HCT116 (cell line): ENCODE results near the gene KIFAP3. TPM values are rescaled to one million over a fixed set of nuclear protein-coding genes. Genes with fewer than 3 reads are reported as not detected.

Experiments used
- ATAC-seq: fragments of 200-7000 bp; cut with Tn5 transposase; 2 replicates; pipeline ENCODE4 v1.9.1; 2020; ENCODE audit warnings: mild to moderate bottlenecking, moderate library complexity
- BruUV-seq: library from RNA; stranded (reverse); fragments of 400-500 nt; replicated peaks from 2 replicates; lab custom pipeline; 2021; lab: Mats Ljungman, UMichigan
- CTCF ChIA-PET: fragments of 300-600 bp; sonication (Branson Sonifier 250); formaldehyde crosslinking; loops from one replicate; lab custom pipeline; 2021; ENCODE audit warnings: antibody characterized with exemption; lab: Charles Lee
- POLR2A ChIA-PET: fragments of 300-600, 350-600 bp; sonication (Branson Sonifier 250); formaldehyde crosslinking; loops from one replicate; lab custom pipeline; 2021; ENCODE audit warnings: antibody characterized with exemption; lab: Charles Lee
- RAD21 ChIA-PET, 2 experiments: fragments of 300-600 bp; sonication (Branson Sonifier 250); formaldehyde crosslinking; loops; one replicate each; lab custom pipeline; 2023; ENCODE audit warnings: low total read pairs in 2 of 2; ENCODE audit not compliant: uncharacterized antibody in 2 of 2, unreplicated experiment in 2 of 2, low non-redundant PET in 1 of 2; lab: Charles Lee
- DNase-seq: peaks from one replicate; pipeline ENCODE4 v3.0.0-alpha.2; 2010; ENCODE audit warnings: low read depth, low spot score
- H2AFZ ChIP-seq: fragments of 200-600 bp; shearing (Covaris generic), sonication (generic); 2 replicates; pipeline ENCODE4 v1.6.1; 2017; ENCODE audit warnings: low read depth, mixed run types, mixed read lengths, antibody characterized with exemption, low read length; ENCODE audit not compliant: poor library complexity, severe bottlenecking
- H3K27ac ChIP-seq: 2 replicates; pipeline ENCODE4 v1.5.1; 2012; ENCODE audit warnings: low read depth, low read length
- H3K27me3 ChIP-seq: fragments of 200-600 bp; sonication (generic); 2 replicates; pipeline ENCODE4 v1.6.1; 2016; ENCODE audit warnings: mixed run types, low read length, mixed read lengths; ENCODE audit not compliant: insufficient read depth
- H3K36me3 ChIP-seq, 2 experiments: fragments of 200-500 bp in 1 of 2; fragments of 200-600 bp in 1 of 2; sonication (Bioruptor generic) in 1 of 2; sonication (generic) in 1 of 2; 2 replicates each; pipeline versions ENCODE4 v1.5.1 to v1.6.1; 2014 to 2016; ENCODE audit warnings: low read length in 2 of 2, inconsistent platforms in 1 of 2, mixed read lengths in 1 of 2, mixed run types in 1 of 2; ENCODE audit not compliant: insufficient read depth in 2 of 2, control insufficient read depth in 1 of 2
- H3K4me1 ChIP-seq, 2 experiments: fragments of 200-600 bp in 1 of 2; sonication (generic) in 1 of 2; 2 replicates each; pipeline versions ENCODE4 v1.5.1 to v1.6.1; 2012 to 2017; ENCODE audit warnings: low read length in 2 of 2, inconsistent platforms in 1 of 2, mild to moderate bottlenecking in 1 of 2, mixed read lengths in 1 of 2, mixed run types in 1 of 2, moderate library complexity in 1 of 2; ENCODE audit not compliant: insufficient read depth in 2 of 2, control insufficient read depth in 1 of 2
- H3K4me2 ChIP-seq: fragments of 200-600 bp; sonication (generic); 2 replicates; pipeline ENCODE4 v1.6.1; 2017; ENCODE audit warnings: mixed run types, low read length, mixed read lengths
- H3K4me3 ChIP-seq, 2 experiments: fragments of 200-600 bp in 1 of 2; sonication (generic) in 1 of 2; replicated peaks in 1 of 2; 2 replicates each; pipeline ENCODE4 v1.5.1; 2011 to 2016; ENCODE audit warnings: low read length in 2 of 2, control low read depth in 1 of 2, low read depth in 1 of 2, mild to moderate bottlenecking in 1 of 2, mixed read lengths in 1 of 2, mixed run types in 1 of 2
- H3K79me2 ChIP-seq: fragments of 200-600 bp; sonication (generic); 2 replicates; pipeline ENCODE4 v1.6.1; 2017; ENCODE audit warnings: mild to moderate bottlenecking, mixed run types, low read length, moderate library complexity, mixed read lengths; ENCODE audit not compliant: insufficient read depth
- H3K9ac ChIP-seq: fragments of 200-600 bp; sonication (generic); 2 replicates; pipeline ENCODE4 v1.6.1; 2016; ENCODE audit warnings: low read length, mixed read lengths
- H3K9me2 ChIP-seq: fragments of 200-600 bp; sonication (generic), shearing (Covaris generic); 2 replicates; pipeline ENCODE4 v1.6.1; 2017; ENCODE audit warnings: mixed run types, mild to moderate bottlenecking, moderate library complexity; ENCODE audit not compliant: insufficient read depth
- H3K9me3 ChIP-seq, 2 experiments: fragments of 200-500 bp in 1 of 2; fragments of 200-600 bp in 1 of 2; sonication (Bioruptor generic) in 1 of 2; sonication (generic) in 1 of 2; 2 replicates each; pipeline ENCODE4 v1.6.1; 2014 to 2017; ENCODE audit warnings: low read length in 2 of 2, mixed read lengths in 2 of 2, inconsistent platforms in 1 of 2, low read depth in 1 of 2, mild to moderate bottlenecking in 1 of 2, mixed run types in 1 of 2, moderate library complexity in 1 of 2; ENCODE audit not compliant: control insufficient read depth in 1 of 2, insufficient read depth in 1 of 2
- H4K20me1 ChIP-seq: fragments of 200-600 bp; sonication (generic), shearing (Covaris generic); 2 replicates; pipeline ENCODE4 v1.6.1; 2017; ENCODE audit warnings: mixed run types, mild to moderate bottlenecking, moderate library complexity; ENCODE audit not compliant: insufficient read depth
- CEBPB ChIP-seq: IDR thresholded peaks from 2 replicates; pipeline ENCODE4 v1.6.1; 2012; ENCODE audit warnings: low read depth
- EGR1 ChIP-seq: IDR thresholded peaks from 2 replicates; pipeline ENCODE4 v1.6.1; 2012; ENCODE audit warnings: low read depth
- EZH2phosphoT487 ChIP-seq: fragments of 200-600 bp; IDR thresholded peaks from 2 replicates; pipeline ENCODE4 v1.6.1; 2018; ENCODE audit warnings: antibody characterized with exemption, borderline replicate concordance
- FOSL1 ChIP-seq: IDR thresholded peaks from 2 replicates; pipeline ENCODE4 v1.6.1; 2012; ENCODE audit warnings: low read depth
- JUND ChIP-seq: IDR thresholded peaks from 2 replicates; pipeline ENCODE4 v1.6.1; 2012
- POLR2A ChIP-seq: IDR thresholded peaks from 2 replicates; pipeline ENCODE4 v1.7.0; 2011; ENCODE audit warnings: borderline replicate concordance; ENCODE audit not compliant: insufficient read depth, insufficient read length; ENCODE audit errors: extremely low read depth
- RAD21 ChIP-seq: IDR thresholded peaks from 2 replicates; pipeline ENCODE4 v1.6.1; 2012; ENCODE audit warnings: low read depth, mild to moderate bottlenecking
- SP1 ChIP-seq: IDR thresholded peaks from 2 replicates; pipeline ENCODE4 v1.6.1; 2012; ENCODE audit warnings: low read depth
- SRF ChIP-seq: IDR thresholded peaks from 2 replicates; pipeline ENCODE4 v1.6.1; 2012; ENCODE audit warnings: low read depth
- TCF7L2 ChIP-seq: IDR thresholded peaks from 2 replicates; pipeline ENCODE4 v1.7.0; 2011; ENCODE audit warnings: borderline replicate concordance, inconsistent platforms; ENCODE audit not compliant: insufficient read depth, insufficient read length; ENCODE audit errors: extremely low read depth
- YY1 ChIP-seq: IDR thresholded peaks from 2 replicates; pipeline ENCODE4 v1.6.1; 2011; ENCODE audit warnings: low read length, low read depth, moderate library complexity, mild to moderate bottlenecking; ENCODE audit not compliant: insufficient replicate concordance; ENCODE audit errors: extremely low read depth
- ZFX ChIP-seq: fragments of 450-650 bp; IDR thresholded peaks from 2 replicates; pipeline ENCODE4 v1.6.1; 2017
- ZNF274 ChIP-seq: fragments of 200-500 bp; sonication (Bioruptor generic); IDR thresholded peaks from 2 replicates; pipeline ENCODE4 v1.6.1; 2014; ENCODE audit warnings: mild to moderate bottlenecking, low read depth, low read length, inconsistent platforms
- intact Hi-C: fragments of 100-400 bp; cut with micrococcal nuclease; formaldehyde crosslinking; loops from 2 replicates; pipeline ENCODE4 v1.10.0; 2022
- total RNA-seq: library from RNA; stranded (reverse); gene quantifications from one replicate; pipeline ENCODE4 v1.2.1, GENCODE V29; 2021; ENCODE audit not compliant: unreplicated experiment
- TF ChIP-seq, protein P1 (sequence below): IDR thresholded peaks from 2 replicates; pipeline ENCODE4 v1.6.1; 2012; ENCODE audit warnings: low read depth
- TF ChIP-seq, protein P2 (sequence below): IDR thresholded peaks from 2 replicates; pipeline ENCODE4 v1.6.1; 2012
- TF ChIP-seq, protein P3 (sequence below), 3 experiments: fragments of 200-600 bp in 1 of 3; sonication (generic) in 1 of 3; IDR thresholded peaks in 2 of 3; conservative IDR thresholded peaks in 1 of 3; 2 replicates each; pipeline ENCODE4 v1.5.1; 2012 to 2017; ENCODE audit warnings: low read depth in 2 of 3, low read length in 2 of 3, antibody characterized with exemption in 1 of 3, borderline replicate concordance in 1 of 3, control low read depth in 1 of 3, mild to moderate bottlenecking in 1 of 3, mixed read lengths in 1 of 3, mixed run types in 1 of 3, moderate library complexity in 1 of 3; ENCODE audit not compliant: insufficient read depth in 1 of 3
- TF ChIP-seq, protein P4 (sequence below): IDR thresholded peaks from 2 replicates; pipeline ENCODE4 v1.6.1; 2011; ENCODE audit warnings: mild to moderate bottlenecking, low read length, moderate library complexity; ENCODE audit not compliant: insufficient replicate concordance; ENCODE audit errors: extremely low read depth

The KIFAP3 gene
- total RNA-seq, 1 experiment from 2014 or later: 10.8 TPM

DNA sequence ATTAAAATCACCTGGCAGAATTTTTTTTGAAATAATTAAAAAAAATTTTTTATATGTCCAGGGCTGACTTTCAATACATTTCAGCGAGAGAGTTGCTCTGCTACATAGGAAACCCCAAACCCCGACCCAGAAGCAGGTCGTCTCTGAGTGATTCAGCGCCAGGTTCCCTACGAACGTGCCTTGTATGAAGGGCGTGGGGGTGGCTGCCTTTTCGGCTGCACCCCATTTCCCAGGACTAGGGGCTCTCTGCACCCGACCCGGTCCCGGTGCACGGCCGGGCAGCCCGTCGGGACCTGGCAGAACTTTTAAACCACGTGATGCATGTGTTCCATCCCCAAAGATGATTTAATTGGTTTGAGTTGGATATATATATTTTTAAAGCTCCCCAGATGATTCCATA, 165.0 kb downstream of the KIFAP3 start:
- CTCF ChIA-PET: no interaction called here
- H3K27ac ChIP-seq: no peak overlapping the region
- peaks cover 0 to 4% of the 10 kb centered on the region in 2 experiments; a peak in 2 of 4 replicates for H3K4me1 ChIP-seq
- no peak for DNase-seq
- no TSS peak for BruUV-seq
- intact Hi-C loops: no loop called here
- H3K9ac ChIP-seq: no peak overlapping the region
- ATAC-seq: no peak
- POLR2A ChIA-PET: no interaction called here
- no peaks in the 10 kb centered on the region for H4K20me1 ChIP-seq
- H2AFZ ChIP-seq: no peak overlapping the region
- no peaks in the 10 kb centered on the region for H3K36me3 ChIP-seq
- H3K27me3 ChIP-seq: no peaks in the 10 kb centered on the region
- H3K9me3 ChIP-seq: no peaks in the 10 kb centered on the region
- TF ChIP-seq POLR2A (no peak), SP1 (no peak), CEBPB (no peak), JUND (no peak), YY1 (no peak), SRF (no peak), EGR1 (no peak), ZFX (no peak), TCF7L2 (no peak), RAD21 (no peak), FOSL1 (no peak), EZH2phosphoT487 (no peak), ZNF274 (no peak)
- TF ChIP-seq, protein P1, sequence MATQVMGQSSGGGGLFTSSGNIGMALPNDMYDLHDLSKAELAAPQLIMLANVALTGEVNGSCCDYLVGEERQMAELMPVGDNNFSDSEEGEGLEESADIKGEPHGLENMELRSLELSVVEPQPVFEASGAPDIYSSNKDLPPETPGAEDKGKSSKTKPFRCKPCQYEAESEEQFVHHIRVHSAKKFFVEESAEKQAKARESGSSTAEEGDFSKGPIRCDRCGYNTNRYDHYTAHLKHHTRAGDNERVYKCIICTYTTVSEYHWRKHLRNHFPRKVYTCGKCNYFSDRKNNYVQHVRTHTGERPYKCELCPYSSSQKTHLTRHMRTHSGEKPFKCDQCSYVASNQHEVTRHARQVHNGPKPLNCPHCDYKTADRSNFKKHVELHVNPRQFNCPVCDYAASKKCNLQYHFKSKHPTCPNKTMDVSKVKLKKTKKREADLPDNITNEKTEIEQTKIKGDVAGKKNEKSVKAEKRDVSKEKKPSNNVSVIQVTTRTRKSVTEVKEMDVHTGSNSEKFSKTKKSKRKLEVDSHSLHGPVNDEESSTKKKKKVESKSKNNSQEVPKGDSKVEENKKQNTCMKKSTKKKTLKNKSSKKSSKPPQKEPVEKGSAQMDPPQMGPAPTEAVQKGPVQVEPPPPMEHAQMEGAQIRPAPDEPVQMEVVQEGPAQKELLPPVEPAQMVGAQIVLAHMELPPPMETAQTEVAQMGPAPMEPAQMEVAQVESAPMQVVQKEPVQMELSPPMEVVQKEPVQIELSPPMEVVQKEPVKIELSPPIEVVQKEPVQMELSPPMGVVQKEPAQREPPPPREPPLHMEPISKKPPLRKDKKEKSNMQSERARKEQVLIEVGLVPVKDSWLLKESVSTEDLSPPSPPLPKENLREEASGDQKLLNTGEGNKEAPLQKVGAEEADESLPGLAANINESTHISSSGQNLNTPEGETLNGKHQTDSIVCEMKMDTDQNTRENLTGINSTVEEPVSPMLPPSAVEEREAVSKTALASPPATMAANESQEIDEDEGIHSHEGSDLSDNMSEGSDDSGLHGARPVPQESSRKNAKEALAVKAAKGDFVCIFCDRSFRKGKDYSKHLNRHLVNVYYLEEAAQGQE: no peak
- TF ChIP-seq, protein P2, sequence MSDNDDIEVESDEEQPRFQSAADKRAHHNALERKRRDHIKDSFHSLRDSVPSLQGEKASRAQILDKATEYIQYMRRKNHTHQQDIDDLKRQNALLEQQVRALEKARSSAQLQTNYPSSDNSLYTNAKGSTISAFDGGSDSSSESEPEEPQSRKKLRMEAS: no peak
- TF ChIP-seq, protein P3, sequence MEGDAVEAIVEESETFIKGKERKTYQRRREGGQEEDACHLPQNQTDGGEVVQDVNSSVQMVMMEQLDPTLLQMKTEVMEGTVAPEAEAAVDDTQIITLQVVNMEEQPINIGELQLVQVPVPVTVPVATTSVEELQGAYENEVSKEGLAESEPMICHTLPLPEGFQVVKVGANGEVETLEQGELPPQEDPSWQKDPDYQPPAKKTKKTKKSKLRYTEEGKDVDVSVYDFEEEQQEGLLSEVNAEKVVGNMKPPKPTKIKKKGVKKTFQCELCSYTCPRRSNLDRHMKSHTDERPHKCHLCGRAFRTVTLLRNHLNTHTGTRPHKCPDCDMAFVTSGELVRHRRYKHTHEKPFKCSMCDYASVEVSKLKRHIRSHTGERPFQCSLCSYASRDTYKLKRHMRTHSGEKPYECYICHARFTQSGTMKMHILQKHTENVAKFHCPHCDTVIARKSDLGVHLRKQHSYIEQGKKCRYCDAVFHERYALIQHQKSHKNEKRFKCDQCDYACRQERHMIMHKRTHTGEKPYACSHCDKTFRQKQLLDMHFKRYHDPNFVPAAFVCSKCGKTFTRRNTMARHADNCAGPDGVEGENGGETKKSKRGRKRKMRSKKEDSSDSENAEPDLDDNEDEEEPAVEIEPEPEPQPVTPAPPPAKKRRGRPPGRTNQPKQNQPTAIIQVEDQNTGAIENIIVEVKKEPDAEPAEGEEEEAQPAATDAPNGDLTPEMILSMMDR (IDR thresholded peaks at IDR 0.05 in 2 of 3, conservative IDR thresholded peaks at IDR 0.05 in 1 of 3; ENCODE audit: borderline replicate concordance in 1 of 3, insufficient read depth in 1 of 3, low read depth in 2 of 3, low read length in 2 of 3): no peak
- TF ChIP-seq, protein P4, sequence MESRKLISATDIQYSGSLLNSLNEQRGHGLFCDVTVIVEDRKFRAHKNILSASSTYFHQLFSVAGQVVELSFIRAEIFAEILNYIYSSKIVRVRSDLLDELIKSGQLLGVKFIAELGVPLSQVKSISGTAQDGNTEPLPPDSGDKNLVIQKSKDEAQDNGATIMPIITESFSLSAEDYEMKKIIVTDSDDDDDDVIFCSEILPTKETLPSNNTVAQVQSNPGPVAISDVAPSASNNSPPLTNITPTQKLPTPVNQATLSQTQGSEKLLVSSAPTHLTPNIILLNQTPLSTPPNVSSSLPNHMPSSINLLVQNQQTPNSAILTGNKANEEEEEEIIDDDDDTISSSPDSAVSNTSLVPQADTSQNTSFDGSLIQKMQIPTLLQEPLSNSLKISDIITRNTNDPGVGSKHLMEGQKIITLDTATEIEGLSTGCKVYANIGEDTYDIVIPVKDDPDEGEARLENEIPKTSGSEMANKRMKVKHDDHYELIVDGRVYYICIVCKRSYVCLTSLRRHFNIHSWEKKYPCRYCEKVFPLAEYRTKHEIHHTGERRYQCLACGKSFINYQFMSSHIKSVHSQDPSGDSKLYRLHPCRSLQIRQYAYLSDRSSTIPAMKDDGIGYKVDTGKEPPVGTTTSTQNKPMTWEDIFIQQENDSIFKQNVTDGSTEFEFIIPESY: no peak
- H3K9me2 ChIP-seq: no peaks in the 10 kb centered on the region
- RAD21 ChIA-PET: no interaction called here
- no peak overlapping the region for H3K4me3 ChIP-seq
- H3K79me2 ChIP-seq: no peaks in the 10 kb centered on the region
- H3K4me2 ChIP-seq: no peak overlapping the region
